T-helper 17 cell (primary cell): ENCODE results near the gene PLBD2. TPM values are rescaled to one million over a fixed set of nuclear protein-coding genes. Genes with fewer than 3 reads are reported as not detected.

ENCODE experiments used
- ATAC-seq: fragments of 150-1000 bp; cut with Tn5 transposase; 2 replicates; pipeline ENCODE4 v1.10.0; 2021; ENCODE audit warnings: mild to moderate bottlenecking, moderate library complexity
- DNase-seq, 3 donors: peaks; one replicate each; pipeline versions ENCODE4 v3.0.0 to v3.0.0-alpha.2; 2020 to 2021
- H3K9me3 ChIP-seq: one replicate; pipeline ENCODE4 v1.7.0; 2013; ENCODE audit warnings: low read length, mild to moderate bottlenecking; ENCODE audit not compliant: control insufficient read depth, poor library complexity, severe bottlenecking
- H3K27ac Mint-ChIP-seq: one replicate; pipeline ENCODE4 v1.8.0; 2022; ENCODE audit warnings: mild to moderate bottlenecking, moderate library complexity, mixed read lengths
- H3K27me3 Mint-ChIP-seq: one replicate; pipeline ENCODE4 v1.8.0; 2022; ENCODE audit warnings: mixed read lengths
- H3K36me3 Mint-ChIP-seq: one replicate; pipeline ENCODE4 v1.8.0; 2022; ENCODE audit warnings: low read depth, mixed read lengths
- H3K4me1 Mint-ChIP-seq: one replicate; pipeline ENCODE4 v1.8.0; 2022; ENCODE audit warnings: mild to moderate bottlenecking, mixed read lengths
- H3K4me3 Mint-ChIP-seq: one replicate; pipeline ENCODE4 v1.8.0; 2022; ENCODE audit warnings: mild to moderate bottlenecking, moderate library complexity, mixed read lengths
- total RNA-seq, 4 donors: library from RNA in 2 of 4; stranded (reverse) in 2 of 4; gene quantifications; one replicate each; pipeline ENCODE4 v1.2.3 and lab custom pipeline; 2022 to 2026

Gene PLBD2
- total RNA-seq, 2 donors from 2014 or later: 14.0 to 19.0 TPM

GRCh38 chr12:113398346-113399290, 40.2 kb downstream of the PLBD2 start:
- ATAC-seq: no peak

GRCh38 chr12:113399490-113399889, 41.1 kb downstream of the PLBD2 start:
- Mint-ChIP-seq H3K27ac (no peak overlapping the region), H3K36me3 (peaks cover 2% of the 10 kb centered on the region), H3K4me3 (no peak overlapping the region), H3K4me1 (peaks cover 2% of the 10 kb centered on the region), H3K27me3 (peaks cover 23% of the 10 kb centered on the region)
- no peaks in the 10 kb centered on the region for H3K9me3 ChIP-seq
- ATAC-seq: no peak
- DNase-seq: no peak

More at GRCh38 chr12:113398346-113399290, 40.2 kb downstream of the PLBD2 start:
- no peaks in the 10 kb centered on the region for H3K9me3 ChIP-seq
- no peak for DNase-seq
- peaks cover 2% of the 10 kb centered on the region for H3K36me3 Mint-ChIP-seq
- peaks cover 2% of the 10 kb centered on the region for H3K4me1 Mint-ChIP-seq
- H3K27me3 Mint-ChIP-seq: peaks cover 23% of the 10 kb centered on the region
- H3K4me3 Mint-ChIP-seq: no peak overlapping the region
- H3K27ac Mint-ChIP-seq: no peak overlapping the region

GRCh38 chr12:113400362-113400761, 42.0 kb downstream of the PLBD2 start:
- Mint-ChIP-seq H3K36me3 (peaks cover 2% of the 10 kb centered on the region), H3K4me3 (no peak overlapping the region), H3K27me3 (peaks cover 23% of the 10 kb centered on the region), H3K4me1 (peaks cover 2% of the 10 kb centered on the region), H3K27ac (no peak overlapping the region)
- H3K9me3 ChIP-seq: no peaks in the 10 kb centered on the region
- DNase-seq: no peak
- ATAC-seq: no peak

- Mint-ChIP-seq H3K4me1 (peaks cover 2% of the 10 kb centered on the region), H3K4me3 (no peak overlapping the region), H3K27ac (no peak overlapping the region), H3K27me3 (peaks cover 23% of the 10 kb centered on the region), H3K36me3 (peaks cover 2% of the 10 kb centered on the region)
- ATAC-seq (no peak), DNase-seq (no peak)
- no peaks in the 10 kb centered on the region for H3K9me3 ChIP-seq
Observed at GRCh38 chr12:113401066-113402000, 42.9 kb downstream of the PLBD2 start.

GRCh38 chr12:113402586-113403260, 44.3 kb downstream of the PLBD2 start:
- Mint-ChIP-seq H3K4me3 (no peak overlapping the region), H3K4me1 (peaks cover 1% of the 10 kb centered on the region), H3K27ac (no peak overlapping the region), H3K27me3 (peaks cover 23% of the 10 kb centered on the region), H3K36me3 (peaks cover 2% of the 10 kb centered on the region)
- no peaks in the 10 kb centered on the region for H3K9me3 ChIP-seq
- DNase-seq (no peak), ATAC-seq (no peak)

GRCh38 chr12:113403435-113404415, 45.3 kb downstream of the PLBD2 start, which contains the start of gene SDS:
TSS of gene SDS (minus strand) at chr12:113403887. CDS start at chr12:113399708, 4,179 bp downstream.
- Mint-ChIP-seq H3K36me3 (peaks cover 2% of the 10 kb centered on the region), H3K27me3 (peaks cover 23% of the 10 kb centered on the region), H3K4me1 (no peaks in the 10 kb centered on the region), H3K27ac (no peak within 1 kb of the TSS), H3K4me3 (no peak within 1 kb of the TSS)
- no peak for DNase-seq
- H3K9me3 ChIP-seq: no peaks in the 10 kb centered on the region
- ATAC-seq: no peak

- H3K36me3 Mint-ChIP-seq: no peaks in the 10 kb centered on the region
- H3K4me3 Mint-ChIP-seq: no peak overlapping the region
- H3K27me3 Mint-ChIP-seq: peaks cover 22% of the 10 kb centered on the region
- ATAC-seq: no peak
- DNase-seq: no peak
- no peaks in the 10 kb centered on the region for H3K4me1 Mint-ChIP-seq
- no peaks in the 10 kb centered on the region for H3K9me3 ChIP-seq
- no peak overlapping the region for H3K27ac Mint-ChIP-seq
Observed at GRCh38 chr12:113405694-113406093, 47.3 kb downstream of the PLBD2 start.

GRCh38 chr12:113407931-113408600, 49.7 kb downstream of the PLBD2 start:
- Mint-ChIP-seq H3K27me3 (peaks cover 22% of the 10 kb centered on the region), H3K36me3 (no peaks in the 10 kb centered on the region), H3K4me3 (no peak overlapping the region), H3K4me1 (no peaks in the 10 kb centered on the region), H3K27ac (no peak overlapping the region)
- H3K9me3 ChIP-seq: no peaks in the 10 kb centered on the region
- DNase-seq (no peak), ATAC-seq (no peak)

GRCh38 chr12:113408756-113409298, 50.4 kb downstream of the PLBD2 start:
- no peak for ATAC-seq
- H3K27ac Mint-ChIP-seq: no peak overlapping the region
- H3K4me3 Mint-ChIP-seq: no peak overlapping the region
- no peaks in the 10 kb centered on the region for H3K4me1 Mint-ChIP-seq
- H3K9me3 ChIP-seq: no peaks in the 10 kb centered on the region
- H3K36me3 Mint-ChIP-seq: no peaks in the 10 kb centered on the region
- peaks cover 22% of the 10 kb centered on the region for H3K27me3 Mint-ChIP-seq
- no peak for DNase-seq

- H3K27me3 Mint-ChIP-seq: peaks cover 25% of the 10 kb centered on the region
- ATAC-seq (no peak), DNase-seq (no peak)
- H3K4me1 Mint-ChIP-seq: no peaks in the 10 kb centered on the region
- H3K9me3 ChIP-seq: no peaks in the 10 kb centered on the region
- H3K27ac Mint-ChIP-seq: no peak overlapping the region
- H3K36me3 Mint-ChIP-seq: no peaks in the 10 kb centered on the region
- no peak overlapping the region for H3K4me3 Mint-ChIP-seq
Observed at GRCh38 chr12:113409462-113410124, 51.2 kb downstream of the PLBD2 start.

- peaks cover 45% of the 10 kb centered on the region for H3K27me3 Mint-ChIP-seq
- no peaks in the 10 kb centered on the region for H3K9me3 ChIP-seq
- DNase-seq (no peak), ATAC-seq (no peak)
- H3K4me1 Mint-ChIP-seq: no peaks in the 10 kb centered on the region
- no peak overlapping the region for H3K4me3 Mint-ChIP-seq
- peaks cover 2% of the 10 kb centered on the region for H3K36me3 Mint-ChIP-seq
- no peak overlapping the region for H3K27ac Mint-ChIP-seq
Observed at GRCh38 chr12:113413488-113413939, 55.1 kb downstream of the PLBD2 start.
